ENCODE results near the gene DLGAP1.
"Not testable (repeated sequence)": the region's sequence is repeated elsewhere in the genome, so short reads cannot be mapped to it uniquely, and the experiment has no call there.

DLGAP1 gene

DNA sequence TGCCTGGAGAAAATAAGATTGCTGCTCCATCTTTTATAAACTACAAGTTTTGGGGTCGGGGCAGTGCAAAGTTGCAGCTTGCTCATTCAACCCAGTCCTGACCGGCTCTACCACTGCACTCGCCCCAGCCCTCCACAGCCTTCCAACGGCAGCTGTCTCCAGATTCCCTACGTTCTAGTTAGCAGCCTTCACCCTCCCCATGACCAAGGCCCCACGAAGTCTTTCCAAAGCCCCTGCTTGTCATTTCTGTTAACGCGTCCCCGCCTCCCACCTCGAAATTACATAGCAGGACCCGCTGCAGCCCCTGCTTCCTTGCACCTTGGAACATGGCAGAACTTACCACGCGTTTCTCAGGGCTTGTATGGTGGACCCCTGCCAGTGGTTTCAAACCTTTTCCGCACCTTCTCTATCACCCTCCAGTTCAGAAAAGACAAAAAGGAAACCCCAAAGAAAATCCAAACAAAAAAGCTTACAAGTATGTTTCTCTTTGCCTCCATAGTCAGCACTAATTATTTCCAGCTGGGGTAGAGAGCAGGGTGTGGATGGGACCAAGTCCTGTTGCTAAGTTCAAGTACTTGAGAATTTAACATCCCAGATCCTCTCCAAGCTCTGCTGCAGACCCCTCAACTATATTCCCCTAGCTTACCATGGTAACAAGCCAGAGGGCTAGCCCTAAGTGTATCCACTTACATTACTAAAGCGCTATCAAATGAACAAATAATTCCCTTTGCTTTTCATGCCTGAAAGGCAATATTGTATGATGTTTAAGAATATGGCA lies 843.6 kb downstream of the DLGAP1 start:
- no peak for DNase-seq

DNA sequence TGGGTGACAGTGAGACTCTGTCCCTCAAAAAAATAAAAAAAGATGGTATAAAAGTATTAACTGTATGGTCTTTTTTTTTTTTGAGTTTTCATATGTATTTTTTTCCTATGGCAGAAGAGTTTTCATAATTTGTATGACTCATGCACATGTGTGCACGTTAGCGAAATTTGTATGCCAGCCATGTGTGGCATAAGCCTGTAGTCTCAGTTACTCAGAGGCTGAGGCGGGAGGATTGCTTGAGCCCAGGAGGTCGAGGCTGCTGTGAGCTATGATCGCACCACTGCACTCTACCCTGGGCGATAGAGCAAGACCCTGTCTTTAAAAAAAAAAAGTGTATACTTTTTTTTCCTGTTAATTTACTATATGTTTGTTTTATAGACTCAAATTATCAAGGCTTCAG lies 844.3 kb downstream of the DLGAP1 start:
- DNase-seq, result no peak

DNA sequence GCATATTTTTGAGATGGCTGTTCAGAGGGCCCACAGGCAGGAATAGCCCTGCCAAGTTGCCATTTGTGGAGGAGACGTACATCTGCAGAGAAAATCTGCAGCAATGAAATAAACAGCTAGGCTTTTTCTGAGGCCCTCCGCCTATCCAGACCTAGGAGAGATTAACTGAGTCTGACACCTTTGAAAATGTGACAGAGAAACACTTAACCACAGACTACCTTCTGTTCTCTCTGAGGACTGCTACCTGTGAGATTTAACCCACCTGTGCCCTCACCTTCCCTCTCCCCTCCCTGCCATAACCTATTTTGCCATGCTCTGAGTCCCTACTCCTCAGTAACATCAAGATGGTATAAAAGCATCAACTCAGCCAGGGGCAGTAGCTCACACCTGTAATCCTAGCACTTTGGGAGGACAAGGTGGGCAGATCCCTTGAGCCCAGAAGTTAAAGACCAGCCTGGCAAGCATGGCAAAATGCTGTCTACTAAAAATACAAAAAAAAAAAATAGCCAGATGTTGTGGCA lies 844.9 kb downstream of the DLGAP1 start:
- DNase-seq, result no peak

DNA sequence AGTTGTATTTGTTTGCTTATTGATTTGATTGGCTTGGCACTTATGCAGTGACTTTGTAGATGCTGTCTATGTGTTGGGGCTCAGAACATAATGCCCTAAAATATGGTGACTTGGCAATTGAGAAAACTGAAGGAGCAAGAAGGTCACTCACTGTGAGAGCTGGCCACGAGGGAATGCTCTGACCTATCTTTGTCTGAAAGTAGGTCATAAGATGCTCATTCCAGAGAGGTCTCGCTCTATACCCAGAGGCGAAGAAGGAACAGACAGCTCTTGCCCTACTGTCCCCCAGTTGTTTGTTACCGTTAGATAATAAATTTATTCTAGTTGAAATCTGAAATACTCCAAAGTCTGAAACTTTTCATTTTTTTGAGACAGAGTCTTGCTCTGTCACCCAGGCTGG lies 846.6 kb downstream of the DLGAP1 start:
- no peak for DNase-seq

DNA sequence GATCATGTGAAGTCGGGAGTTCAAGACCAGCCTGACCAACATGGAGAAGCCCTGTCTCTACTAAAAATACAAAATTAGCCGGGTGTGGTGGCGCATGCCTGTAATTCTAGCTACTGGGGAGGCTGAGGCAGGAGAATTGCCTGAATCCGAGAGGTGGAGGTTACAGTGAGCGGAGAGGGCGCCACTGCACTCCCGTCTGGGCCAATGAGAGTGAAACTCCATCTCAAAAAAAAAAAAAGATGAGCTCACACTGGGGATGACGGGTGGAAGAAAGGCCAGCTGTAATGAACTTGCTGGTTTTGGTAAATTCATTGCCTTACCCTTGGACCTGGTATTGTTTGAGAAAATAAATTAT lies 847.0 kb downstream of the DLGAP1 start:
- DNase-seq, result not testable (repeated sequence)

DNA sequence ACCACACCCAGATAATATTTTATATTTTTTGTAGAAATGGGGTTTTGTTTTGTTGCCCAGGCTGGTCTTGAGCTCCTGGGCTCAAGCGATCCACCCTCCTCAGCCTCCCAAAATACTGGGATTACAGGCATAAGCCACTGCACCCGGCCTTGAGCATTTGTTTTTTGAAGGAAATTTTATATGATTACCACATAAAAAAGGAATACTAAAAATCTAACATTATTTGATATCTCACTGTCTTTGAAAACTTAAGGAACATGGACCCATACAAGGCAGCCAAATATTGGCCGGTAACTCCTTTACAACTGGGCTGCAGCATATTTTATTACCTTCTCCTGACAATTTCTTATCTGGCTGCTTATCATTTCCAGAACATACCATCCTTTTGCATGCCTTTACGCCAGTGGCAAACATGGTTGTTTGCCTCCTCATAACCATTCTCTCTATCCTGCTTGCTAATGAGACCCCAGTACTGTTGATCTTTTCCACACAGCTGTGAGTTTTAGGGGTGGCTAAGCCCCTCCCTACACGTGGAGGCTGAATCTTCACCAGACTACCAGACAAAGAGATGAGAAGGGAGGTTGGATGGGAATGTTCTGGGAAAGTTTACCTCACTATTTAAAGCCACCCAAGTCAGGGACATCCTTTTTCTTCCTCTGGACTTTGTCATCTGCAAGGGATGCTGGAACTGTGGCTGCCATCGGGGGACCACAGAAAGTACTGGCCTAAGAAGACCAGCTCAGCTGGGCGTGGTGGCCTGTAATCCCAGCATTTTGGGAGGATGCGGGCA lies 847.6 kb downstream of the DLGAP1 start:
- DNase-seq, result no peak

DNA sequence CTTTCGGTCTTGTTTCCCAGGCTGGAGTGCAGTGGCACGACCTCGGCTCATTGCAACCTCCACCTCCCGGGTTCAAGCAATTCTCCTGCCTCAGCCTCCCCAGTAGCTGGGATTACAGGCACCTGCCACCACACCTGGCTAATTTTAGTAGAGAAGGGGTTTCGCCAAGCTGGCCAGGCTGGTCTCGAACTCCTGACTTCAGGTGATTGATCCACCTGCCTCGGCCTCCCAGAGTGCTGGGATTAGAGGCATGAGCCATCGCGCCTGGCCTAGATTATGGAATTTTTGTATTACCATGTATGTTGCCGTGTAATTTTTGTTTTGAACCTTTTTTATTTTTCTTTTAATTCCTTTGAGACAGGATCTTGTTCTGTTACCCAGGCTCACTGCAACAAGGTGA lies 848.2 kb downstream of the DLGAP1 start:
- not testable (repeated sequence) for DNase-seq

DNA sequence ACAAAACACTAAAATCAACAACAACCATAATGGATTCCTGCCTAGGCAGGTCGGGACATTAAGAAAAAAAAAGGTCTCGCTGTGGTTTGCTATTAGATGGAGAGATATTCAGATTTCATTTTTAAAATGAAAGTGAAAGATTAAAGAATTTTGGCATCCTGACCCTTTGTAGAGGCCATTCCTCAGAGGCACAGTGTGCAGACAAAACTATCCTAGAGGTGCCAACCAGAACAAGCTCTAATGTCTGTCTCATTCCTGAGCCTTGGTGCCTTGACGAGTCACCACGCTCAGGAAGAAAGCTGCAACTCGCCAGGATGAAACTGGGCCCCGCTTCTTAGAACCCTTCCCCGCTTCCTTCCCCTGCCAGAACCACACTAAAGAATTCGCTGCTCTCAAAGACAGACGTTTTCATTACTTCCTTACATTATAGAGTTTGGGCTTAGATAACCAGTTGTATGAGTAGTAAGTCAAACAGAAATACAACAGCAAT lies 849.1 kb downstream of the DLGAP1 start:
- no peak for DNase-seq

DNA sequence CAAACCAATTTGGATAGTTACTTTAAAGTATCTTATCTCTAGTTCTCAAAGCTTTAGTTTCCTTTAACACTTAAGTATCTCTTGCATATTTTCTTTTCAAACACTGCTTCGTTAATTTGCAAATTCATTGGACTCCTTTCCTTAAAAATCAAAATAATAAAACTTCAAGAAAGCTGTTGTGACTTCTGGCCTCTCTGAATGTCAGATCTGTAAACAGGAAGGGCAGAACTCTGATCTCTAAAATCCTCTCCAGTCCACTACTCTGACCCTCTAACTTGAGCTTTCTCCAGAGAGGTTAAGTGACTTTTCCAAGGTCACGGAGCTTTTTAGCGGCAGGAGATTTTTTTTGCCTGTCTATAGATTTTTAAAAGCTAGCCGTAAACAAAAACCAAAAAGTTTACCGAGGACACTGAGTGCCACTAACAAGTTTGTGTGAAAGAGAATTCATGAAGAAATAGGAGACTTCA lies 849.6 kb downstream of the DLGAP1 start:
- no peak for DNase-seq

DNA sequence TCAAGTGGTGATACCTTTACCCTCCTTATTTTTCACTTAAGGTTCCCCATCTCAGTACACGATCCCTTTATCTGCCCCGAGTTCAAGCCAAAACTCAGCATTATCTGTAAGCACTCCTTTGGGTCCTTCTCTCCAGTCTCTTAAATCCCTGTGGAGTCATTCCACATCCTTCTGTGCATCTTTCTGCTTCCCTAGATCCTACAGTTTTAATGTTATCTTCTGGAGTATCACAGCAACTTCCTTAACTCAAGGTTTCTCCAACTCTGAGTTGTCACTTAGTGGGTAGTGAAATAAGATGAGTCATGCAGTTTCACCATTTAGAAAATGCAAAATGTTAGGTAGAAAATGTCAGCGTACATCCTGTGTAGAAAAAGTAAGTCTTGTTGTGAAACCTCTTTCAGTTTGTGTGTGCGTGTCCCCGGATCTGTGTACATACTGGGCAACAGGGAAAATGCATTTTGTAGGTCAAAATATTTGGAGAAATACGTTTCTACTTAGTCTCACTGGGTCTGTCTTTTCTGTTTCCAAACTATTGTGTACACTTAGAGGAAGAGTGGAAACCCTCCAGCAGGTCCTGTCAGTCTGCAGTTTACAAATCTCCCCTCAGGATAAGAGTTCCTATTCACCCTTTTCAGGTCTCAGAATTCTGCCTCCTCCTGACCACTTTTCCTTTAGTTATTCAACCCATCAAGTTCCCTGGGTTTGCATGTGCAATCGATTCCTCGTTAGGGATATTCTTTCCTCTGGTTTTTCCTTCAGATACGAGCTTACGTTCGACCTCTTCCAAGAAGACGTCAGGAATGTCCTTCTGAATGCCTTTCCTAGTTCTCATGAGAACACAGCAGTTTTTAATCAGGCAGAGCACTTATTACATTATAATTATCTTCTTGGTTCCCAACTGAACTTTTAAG lies 850.4 kb downstream of the DLGAP1 start:
- no peak for DNase-seq

DNA sequence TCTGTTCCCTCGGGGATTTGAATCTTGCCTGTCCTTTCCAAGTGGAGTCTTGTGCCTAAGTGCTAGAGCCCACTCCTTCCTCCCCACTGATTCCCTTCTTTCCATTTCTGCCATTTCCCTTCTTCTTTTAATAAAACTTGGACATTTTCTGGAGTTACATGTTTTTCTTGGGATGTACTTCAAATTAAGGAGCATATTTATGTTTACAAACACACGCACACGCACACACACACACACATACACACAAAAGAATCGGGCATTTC lies 850.9 kb downstream of the DLGAP1 start:
- DNase-seq, result no peak

DNA sequence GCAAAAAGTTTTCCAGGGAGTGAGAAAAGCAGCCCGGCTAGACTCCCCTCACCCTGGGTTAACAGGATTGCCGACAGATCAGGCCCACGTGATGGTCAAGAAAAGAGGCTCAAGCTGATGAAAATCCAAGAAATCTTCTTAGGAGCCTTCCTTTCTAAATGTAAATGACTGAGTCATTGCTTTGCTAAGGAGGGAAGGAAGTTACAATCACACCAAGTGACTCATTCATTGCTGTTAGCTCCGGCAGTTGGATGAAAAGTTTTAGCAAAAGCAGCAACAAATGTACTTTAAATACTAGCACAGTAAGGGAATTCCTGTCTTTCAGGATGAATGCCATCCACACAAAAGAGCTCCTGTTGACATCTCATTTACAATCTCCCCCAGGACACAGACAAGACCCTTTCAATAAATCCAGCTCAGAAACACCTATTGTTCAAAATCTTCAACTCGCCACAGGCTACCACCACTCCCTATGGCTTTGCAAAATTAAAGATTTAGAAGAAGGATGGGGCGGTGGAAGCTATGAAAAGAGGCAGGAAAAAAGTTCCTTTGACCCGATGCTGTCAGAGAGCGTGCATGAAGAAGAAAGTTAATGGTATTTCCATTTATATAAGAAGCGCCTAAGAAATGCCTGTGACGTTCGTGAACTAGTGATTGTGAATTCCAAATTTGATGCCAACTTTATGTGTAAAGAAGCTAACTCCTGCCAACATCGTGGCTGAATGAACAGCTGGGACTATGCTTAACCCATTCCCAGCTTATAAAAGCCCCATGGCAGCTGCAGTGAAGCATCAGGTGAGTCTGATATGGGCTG lies 851.5 kb downstream of the DLGAP1 start:
- DNase-seq, result no peak

DNA sequence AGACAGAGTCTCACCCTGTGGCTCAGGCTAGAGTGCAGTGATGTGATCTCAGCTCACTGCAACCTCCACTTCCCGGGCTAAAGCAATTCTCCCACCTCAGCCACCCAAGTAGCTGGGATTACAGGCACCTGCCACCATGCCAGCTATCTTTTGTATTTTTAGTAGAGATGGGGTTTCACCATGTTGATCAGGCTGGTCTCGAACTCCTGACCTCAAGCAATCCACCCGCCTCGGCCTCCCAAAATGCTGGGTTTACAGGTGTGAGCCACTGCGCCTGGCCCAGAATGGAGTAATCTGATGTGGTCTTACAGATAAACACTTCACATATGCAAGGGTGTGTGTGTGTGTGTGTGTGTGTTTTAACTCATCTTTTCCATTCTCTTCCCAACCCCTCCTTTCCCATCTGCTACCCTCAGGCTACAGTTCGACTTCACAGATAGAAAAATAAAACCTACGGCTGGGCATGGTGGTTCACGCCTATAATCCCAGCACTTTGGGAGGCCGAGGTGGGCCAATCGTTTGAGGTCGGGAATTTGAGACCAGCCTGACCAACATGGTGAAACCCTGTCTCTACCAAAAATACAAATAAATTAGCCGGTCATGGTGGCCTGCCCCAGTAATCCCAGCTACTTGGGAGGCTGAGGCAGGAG lies 853.9 kb downstream of the DLGAP1 start:
- not testable (repeated sequence) for DNase-seq

DNA sequence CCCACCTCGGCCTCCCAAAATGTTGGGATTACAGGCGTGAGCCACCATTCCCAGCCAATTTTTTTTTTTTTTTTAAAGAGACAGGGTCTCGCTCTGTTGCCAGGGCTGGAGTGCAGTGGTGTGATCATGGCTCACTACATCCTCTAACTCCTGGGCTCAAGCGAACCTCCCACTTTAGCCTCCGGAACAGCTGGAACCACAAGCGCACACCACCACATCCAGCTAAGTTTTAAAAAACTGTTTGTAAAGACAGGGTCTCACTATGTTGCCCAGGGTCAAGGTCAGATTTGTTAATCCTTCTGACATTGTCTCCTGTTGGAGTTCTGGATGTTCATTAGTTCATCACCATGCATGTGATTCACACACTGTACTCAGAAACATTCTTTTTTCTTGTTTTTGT lies 855.2 kb downstream of the DLGAP1 start:
- DNase-seq, result no peak

DNA sequence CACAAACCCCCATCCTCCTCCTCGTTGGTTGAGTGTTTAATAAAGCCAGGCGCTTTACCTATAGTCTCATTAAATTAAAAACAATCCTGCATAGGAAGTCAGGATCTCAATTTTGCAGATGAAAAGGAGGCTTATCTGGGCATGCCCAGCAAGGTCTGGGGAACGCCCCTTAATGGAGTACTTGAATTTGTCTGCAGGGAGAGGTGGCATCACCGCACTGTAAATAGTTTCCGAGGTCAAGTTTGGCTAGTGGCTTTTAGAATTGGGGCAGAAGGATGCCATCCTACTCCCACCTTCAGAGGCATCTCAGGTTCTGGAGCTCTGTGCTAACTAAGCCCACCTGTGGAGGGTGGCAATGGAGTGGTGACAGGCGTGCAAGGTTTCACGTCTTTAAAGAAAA lies 855.9 kb downstream of the DLGAP1 start:
- DNase-seq, result no peak

DNA sequence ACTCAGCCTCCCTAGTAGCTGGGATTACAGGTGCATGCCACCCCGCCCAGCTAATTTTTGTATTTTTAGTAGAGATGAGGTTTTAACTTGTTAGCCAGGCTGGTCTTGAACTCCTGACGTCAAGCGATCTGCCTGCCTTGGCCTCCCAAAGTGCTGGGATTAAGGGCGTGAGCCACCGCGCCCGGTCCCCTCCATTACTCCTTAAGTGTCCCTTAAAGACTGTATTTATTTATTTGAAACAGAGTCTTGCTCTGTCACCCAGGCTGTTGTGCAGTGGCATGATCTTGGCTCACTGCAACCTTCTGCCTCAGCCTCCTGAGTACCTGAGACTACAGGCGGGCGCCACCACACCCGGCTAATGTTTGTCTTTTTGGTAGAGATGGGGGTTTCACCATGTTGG lies 856.5 kb downstream of the DLGAP1 start:
- DNase-seq, result no peak

DNA sequence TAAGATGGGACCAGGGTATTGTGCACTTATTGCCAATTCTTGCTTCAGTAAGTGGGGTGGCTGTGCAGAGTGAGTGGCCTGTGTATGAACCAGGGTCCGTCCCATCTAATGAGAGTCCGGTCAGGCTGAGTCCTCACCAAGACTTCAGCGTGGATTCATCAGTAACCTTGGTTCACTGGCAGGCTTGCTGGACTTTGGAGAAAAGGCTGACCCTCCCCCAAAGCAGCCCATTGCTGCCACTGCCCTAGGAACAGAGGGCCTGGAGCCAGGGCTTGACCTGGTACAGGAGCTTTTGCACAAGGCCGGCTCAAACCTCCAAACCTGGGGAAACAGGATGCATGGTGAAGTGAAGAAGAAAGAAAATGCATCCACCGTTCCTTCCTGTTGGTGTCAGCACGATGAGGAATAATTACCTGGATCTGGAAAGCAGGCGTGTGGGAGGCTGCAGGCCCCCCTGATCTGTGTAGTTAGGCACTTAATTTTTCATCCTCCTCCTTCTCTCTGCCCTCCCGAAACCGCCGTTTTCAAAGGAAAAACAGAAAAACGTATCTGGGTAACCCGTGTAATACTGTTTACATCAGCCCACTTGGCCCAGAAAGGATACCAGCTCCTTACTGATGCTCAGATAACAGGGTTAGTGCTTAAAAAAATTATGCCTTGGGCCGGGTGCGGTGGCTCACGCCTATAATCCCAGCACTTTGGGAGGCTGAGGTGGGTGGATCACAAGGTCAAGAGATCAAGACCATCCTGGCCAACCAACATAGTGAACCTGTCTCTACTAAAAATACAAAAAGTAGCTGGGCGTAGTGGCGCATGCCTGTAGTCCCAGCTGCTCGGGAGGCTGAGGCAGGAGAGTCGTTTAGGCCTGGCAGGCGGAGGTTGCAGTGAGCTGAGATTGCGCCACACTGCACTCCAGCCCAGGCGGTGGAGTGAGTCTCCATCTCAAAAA lies 857.4 kb downstream of the DLGAP1 start:
- DNase-seq, result no peak

DNA sequence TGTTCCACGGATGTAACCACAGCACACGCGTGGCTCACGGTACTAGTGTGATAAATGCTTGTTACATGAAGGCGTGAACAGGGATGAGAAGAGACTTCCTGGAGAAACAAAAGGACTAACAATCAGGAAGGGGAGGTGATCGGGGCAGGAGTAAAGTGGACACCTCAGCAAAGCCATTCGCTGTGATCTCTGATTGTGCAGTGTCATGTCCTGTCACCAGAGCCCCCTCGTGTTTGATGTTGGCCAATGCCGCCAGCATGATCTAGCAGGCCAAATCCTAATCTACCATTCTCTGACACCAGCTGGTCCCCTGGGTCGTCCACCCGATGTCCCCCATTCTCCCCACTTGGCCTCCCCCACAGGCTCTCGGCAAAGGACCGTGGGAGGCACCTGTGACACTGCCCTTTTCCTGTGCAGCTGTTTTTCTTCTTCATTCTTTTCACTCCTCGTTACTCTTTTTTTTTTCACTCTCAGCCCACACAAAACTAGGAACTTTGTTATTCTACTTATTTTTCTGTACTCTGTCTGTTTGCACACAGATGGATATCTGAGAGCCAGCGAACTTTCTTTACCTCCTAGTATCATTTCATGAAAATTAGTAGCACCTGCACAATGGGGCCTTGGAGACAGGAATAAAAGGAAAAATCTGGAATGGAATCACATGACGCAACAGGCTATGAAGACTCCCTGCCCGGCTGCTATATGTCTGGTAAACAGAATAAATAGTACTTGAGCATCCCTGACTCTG lies 858.3 kb downstream of the DLGAP1 start:
- DNase-seq, result no peak

DNA sequence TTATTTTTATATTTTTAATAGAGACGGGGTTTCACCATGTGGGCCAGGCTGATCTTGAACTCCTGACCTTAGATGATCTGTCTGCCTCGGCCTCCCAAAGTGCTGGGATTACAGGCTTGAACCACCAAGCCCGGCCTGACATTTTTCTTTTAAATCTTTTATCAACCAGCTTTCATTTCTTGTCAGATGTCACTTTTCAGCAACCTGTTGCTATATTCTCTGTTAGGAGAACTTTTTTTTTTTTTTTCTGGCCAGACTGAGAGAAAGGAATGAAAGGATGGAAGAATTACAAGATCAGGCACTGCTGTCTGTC lies 858.8 kb downstream of the DLGAP1 start:
- no peak for DNase-seq

Data from T-helper 9 cell (primary cell).